B cell (primary cell): ENCODE measurements around the gene NDUFB10.

ENCODE experiments used
- CTCF ChIP-seq: fragments of 200-600 bp; IDR thresholded peaks from one replicate; pipeline ENCODE4 v1.8.0; 2022; ENCODE audit warnings: antibody characterized with exemption, mild to moderate bottlenecking
- EZH2 ChIP-seq: IDR thresholded peaks from 2 replicates; pipeline ENCODE4 v1.6.1; 2012; ENCODE audit warnings: borderline replicate concordance, low read depth, mild to moderate bottlenecking, moderate library complexity, low read length; ENCODE audit not compliant: insufficient read depth, poor library complexity, severe bottlenecking

DNA sequence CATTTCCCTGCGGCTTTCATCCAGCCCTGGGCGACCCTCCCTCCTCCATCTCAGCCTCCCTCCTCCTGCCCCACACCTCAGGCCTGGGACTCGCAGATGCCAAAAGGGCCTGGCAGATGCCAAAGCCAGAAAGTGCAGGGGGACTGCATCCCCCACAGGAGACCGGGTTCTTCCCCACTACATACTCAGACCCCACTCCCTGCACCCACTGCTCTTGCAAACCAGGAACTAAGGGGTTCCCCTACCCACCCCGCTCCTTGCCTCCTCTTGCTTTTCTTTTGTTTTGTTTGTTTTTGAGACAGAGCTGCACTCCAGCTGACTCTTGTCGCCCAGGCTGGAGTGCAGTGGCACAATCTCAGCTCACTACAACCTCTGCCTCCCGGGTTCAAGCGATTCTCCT, 44.4 kb upstream of the NDUFB10 start:
- no peak for TF ChIP-seq CTCF
- TF ChIP-seq EZH2 = no peak
